Kidney capillary endothelial cell (primary cell): ENCODE data around the gene NOL12.
"Not testable (repeated sequence)": the region's sequence is repeated elsewhere in the genome, so short reads cannot be mapped to it uniquely, and the experiment has no call there.

Experiments
- DNase-seq: peaks from one replicate; pipeline ENCODE4 v3.0.0-alpha.2; 2018; ENCODE audit warnings: low spot score

NOL12 gene, protein sequence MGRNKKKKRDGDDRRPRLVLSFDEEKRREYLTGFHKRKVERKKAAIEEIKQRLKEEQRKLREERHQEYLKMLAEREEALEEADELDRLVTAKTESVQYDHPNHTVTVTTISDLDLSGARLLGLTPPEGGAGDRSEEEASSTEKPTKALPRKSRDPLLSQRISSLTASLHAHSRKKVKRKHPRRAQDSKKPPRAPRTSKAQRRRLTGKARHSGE

GRCh38 chr22:37686002-37686982 is at the start of gene NOL12:
NOL12 (plus strand) TSS chr22:37686343; CDS start chr22:37686393, 50 bp downstream.
- peak; percentile 83 for DNase-seq

DNA sequence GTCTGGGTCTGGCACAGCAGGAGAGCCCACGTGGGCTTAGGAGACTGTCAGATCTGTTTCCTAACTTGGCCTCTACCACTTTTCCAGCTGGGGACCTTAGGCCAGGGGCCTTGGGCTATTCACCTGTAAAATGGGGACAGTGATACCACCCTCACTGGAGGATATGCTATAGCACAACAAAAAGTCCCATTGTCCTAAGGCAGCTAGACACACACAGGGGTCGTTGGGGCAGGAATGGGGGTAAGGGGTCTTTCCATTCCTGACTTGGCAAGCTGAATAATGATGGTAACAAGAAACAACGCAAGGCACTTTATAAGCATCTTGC is 49.2 kb upstream of the NOL12 start:
- DNase-seq, result no peak

DNA sequence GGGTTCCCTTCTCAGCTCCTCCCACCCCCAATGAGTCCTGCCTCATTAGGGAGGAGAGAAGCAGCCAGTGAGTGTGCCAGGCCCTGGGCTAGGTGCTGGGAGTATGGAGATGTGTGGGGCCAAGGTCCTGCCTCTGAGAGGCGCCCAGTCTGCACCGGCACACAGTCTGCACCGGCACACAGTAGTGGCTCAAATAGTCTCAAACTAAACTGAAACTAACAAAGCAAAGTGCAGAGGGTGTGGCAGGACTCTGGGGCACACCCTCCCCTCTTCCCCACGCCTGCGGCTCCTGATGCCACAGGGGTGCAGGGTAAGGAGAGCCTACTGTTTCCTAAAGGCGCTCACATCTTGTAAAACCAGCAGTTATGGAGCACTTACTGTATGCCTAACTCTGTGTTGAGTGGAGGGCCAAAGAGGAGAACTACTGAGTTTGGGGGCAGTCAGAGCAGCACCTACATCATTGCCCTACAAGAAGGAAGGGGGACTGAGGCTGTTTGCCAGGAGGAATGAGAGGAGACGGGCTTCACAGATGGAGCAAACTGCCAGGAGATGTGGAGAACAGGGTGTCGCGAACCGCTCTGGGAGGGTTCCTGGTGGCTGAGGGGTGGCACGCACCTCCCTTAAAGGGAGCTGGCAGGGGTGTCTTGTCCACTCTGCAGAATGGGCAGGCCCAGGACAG is 47.6 kb upstream of the NOL12 start:
- no peak for DNase-seq

GRCh38 chr22:37639070-37639760 is 46.9 kb upstream of the NOL12 start, which contains the start of gene SH3BP1:
SH3BP1 (plus strand) TSS chr22:37639669; CDS start chr22:37639788, 119 bp downstream.
- no peak for DNase-seq

GRCh38 chr22:37639771-37640590 is 46.2 kb upstream of the NOL12 start:
- no peak for DNase-seq

DNA sequence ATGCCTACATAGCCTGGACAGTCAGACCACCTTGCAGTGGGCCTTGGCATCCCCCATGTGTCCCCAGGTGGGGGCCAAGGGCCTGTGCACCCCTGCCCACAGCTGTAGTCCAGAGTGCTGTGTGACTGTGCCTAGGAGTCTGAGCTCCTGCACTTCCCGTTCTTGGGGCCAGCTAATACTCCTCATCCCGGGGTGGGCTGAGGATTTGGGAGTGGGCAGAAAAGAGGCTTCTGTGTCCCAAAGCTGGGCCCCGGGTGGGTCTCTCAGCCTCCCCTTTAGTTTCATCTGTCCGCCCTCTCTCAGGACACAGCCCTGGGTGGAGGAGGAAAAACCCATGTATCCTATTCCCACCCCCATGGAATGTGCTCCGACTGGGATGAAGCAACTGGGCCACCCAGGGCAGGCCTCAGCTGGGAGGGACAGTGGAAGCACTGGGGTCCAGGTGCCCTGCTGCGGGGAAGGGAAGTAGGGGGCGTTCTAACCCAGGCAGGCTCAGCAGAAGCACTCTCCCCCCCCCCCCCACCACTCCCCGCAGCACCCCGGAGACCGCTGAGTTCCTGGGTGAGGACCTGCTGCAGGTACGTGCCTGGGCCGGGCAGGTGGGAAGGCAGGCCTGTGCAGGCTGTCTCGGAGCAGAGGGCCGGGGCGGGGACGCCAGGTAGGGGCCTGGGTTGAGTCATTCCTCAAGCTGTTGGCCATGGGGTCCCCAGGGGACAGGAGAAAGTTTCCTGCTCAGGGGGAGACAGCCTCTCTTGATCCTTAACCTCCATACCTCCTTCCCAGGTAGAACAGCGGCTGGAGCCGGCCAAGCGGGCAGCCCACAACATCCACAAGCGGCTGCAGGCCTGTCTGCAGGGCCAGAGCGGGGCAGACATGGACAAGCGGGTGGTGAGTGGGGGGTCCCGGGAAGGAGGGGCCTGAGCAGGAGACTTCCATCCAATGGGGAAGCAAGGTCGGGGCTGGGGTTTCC is 45.3 kb upstream of the NOL12 start:
- no peak for DNase-seq

DNA sequence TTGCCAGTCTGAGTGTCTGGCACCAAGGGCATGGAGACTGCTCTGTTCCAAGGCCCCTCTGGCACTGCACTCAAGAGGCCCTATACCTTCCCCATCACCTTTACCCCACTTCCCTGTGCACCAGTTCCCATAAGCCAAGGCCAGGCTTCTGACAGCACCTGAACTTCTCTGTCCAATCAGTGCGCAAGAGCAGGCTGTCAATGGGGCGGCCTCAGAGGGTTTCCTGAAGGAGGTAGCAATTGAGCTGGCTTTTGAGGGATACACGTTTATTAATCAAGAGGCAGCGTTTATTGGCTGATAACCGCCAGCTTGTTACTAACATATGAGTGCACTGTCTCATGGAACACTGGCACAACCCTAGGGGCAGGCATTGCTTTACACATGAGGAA is 44.6 kb upstream of the NOL12 start:
- no peak for DNase-seq

DNA sequence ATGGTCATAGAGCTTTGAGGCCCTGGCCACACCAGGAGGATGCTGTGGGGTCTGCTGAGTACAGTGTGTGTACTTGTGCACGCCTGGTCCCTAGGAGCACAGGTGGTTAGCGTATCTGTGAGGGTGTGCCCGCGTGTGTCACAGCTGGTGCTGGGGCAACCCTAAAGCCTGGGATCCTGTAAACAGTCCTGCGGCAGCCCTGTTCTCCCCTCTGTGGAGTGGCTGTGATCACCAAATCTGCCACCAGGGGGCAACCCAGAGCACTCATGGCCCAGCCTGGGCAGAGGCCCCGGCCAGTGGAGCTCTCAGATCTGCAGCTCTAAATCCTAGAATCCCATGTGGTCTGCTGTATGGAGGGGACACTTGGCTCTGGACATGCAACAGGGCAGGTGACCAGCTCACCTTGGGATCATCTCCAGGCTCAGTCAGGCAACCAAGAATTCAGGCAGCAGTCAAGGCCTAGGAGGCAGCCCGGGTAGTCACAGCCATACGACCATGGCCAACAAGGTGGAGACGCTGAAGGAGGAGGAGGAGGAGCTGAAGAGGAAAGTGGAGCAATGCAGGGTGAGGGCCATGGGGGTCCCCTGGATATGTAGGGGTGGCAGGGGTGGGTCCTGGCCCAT is 42.8 kb upstream of the NOL12 start:
- DNase-seq, result peak; percentile 77

- no peak for DNase-seq
Observed at GRCh38 chr22:37647317-37647716, 38.8 kb upstream of the NOL12 start.

DNA sequence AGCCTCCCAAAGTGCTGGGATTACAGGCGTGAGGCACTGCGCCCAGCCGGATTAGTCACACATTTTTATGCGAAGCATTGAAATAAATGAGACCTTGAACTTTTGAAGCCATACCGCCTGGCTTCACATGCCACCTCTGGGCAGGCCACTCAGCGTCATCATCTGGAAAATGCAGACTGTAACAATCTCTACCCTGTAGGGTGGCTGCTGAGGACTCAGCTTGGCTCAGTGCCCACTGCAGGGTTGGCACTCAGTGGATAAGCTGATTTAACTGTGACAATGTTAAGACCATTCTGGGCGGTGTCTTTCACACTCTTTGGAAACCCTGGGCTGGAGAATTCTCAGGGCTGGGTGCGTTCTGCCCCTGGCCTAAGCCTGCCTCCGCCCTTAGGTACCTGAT is 38.2 kb upstream of the NOL12 start:
- no peak for DNase-seq

GRCh38 chr22:37650463-37651136 is 35.5 kb upstream of the NOL12 start:
- no peak for DNase-seq

DNA sequence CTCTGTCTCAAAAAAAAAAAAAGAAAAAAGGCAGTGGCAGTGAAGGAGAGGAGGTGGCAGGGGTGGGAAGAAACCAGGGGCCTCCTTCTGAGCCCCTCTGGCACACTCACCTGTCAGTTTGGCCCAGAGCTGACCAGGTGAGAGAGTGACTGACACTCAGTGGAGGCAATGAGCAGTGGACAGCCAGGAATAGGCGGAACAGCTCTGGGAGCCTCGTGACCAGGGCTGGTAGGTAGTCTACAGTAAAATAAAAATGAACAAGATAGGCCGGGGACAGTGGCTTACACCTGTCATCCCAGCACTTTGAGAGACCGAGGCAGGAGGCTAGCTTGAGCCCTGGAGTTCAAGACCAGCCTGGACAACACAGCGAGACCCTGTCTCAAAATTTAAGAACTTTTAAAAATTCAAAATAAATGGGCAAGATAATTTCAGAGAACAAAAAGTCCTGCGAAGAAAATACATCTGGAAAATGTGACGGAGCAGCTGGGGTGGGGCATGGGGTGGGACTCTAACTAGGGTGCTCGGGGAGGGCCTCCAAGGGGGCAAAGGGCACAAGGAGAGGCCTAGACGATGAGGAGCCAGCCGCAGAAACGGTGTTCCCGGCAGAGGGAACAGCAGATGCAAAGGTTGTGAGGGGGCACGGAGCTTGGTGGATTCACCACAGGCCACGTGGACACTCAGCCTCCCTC is 31.4 kb upstream of the NOL12 start:
- DNase-seq, result no peak

DNA sequence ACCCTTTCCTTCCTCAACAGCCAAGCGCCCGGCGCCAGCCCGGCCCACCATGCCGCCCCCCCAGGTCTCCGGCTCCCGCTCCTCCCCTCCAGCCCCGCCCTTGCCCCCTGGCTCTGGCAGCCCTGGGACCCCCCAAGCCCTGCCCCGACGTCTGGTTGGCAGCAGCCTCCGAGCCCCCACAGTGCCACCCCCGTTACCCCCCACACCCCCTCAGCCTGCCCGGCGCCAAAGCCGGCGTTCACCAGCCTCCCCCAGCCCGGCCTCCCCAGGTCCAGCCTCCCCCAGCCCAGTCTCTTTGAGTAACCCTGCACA is 30.9 kb upstream of the NOL12 start:
- no peak for DNase-seq

GRCh38 chr22:37656583-37656982 is 29.6 kb upstream of the NOL12 start:
- not testable (repeated sequence) for DNase-seq

DNA sequence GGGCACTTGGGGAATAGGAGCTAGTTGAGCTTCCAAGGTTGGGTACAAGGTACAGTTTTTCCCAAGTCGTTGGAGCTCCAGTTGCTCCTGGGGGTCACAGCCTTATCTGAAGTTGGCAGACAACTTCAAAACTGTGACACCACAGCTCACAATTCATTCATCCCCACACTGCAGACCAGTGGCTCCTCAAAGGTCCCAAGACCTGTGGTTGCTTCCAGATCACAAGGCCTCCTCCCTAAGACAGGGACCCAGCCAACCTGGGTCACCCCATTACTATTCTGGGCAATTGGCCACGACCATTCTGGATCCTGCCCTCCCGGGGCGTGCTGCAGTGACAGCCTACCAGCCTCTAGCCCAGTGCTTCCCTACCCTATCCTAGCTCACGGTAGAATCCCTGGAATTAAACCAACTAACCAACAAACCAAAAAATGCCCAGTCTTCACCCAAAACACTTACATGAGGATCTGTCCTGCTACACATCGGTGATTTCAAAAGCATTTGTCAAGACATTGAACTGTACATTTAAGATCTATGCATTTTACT is 28.5 kb upstream of the NOL12 start:
- DNase-seq, result no peak

GRCh38 chr22:37658133-37659065 is 27.7 kb upstream of the NOL12 start, which contains the start of gene PDXP:
PDXP (plus strand) TSS chr22:37658723; CDS start chr22:37658783, 60 bp downstream.
- peak; percentile 100 for DNase-seq
